HS-5 (cell line): ENCODE data around the gene PRRC2A.

Experiments used
- DNase-seq: peaks from one replicate; pipeline ENCODE4 v3.0.0-alpha.2; 2012; ENCODE audit warnings: low read depth

The PRRC2A gene

GRCh38 chr6:31652925-31653724, 32.6 kb downstream of the PRRC2A start:
- DNase-seq = no peak

- DNase-seq = no peak
Measured at GRCh38 chr6:31654574-31655348, 34.2 kb downstream of the PRRC2A start.

- no peak for DNase-seq
Measured at GRCh38 chr6:31655349-31656237, 35.1 kb downstream of the PRRC2A start, which contains the start of gene APOM. Gene APOM, plus strand, starts transcription at chr6:31655894. Its CDS starts 73 bp downstream, at chr6:31655967.

- no peak for DNase-seq
Measured at GRCh38 chr6:31657406-31658157, 37.1 kb downstream of the PRRC2A start.

GRCh38 chr6:31658158-31658688, 37.7 kb downstream of the PRRC2A start:
- DNase-seq = no peak

GRCh38 chr6:31658983-31659648, 38.6 kb downstream of the PRRC2A start:
- DNase-seq = no peak

GRCh38 chr6:31659649-31660380, 39.3 kb downstream of the PRRC2A start:
- DNase-seq = no peak

- no peak for DNase-seq
Measured at GRCh38 chr6:31660381-31661261, 40.1 kb downstream of the PRRC2A start, which contains the start of gene C6orf47. Gene C6orf47, minus strand, starts transcription at chr6:31660778. Its CDS starts 831 bp downstream, at chr6:31659947.

GRCh38 chr6:31661262-31662123, 41.0 kb downstream of the PRRC2A start:
- DNase-seq = no peak

- no peak for DNase-seq
Measured at GRCh38 chr6:31662124-31662723, 41.7 kb downstream of the PRRC2A start.

GRCh38 chr6:31663126-31663960, 42.8 kb downstream of the PRRC2A start:
- DNase-seq = peak; percentile 49

- DNase-seq = peak; percentile 60
Measured at GRCh38 chr6:31663961-31664789, 43.7 kb downstream of the PRRC2A start.

GRCh38 chr6:31664790-31665500, 44.4 kb downstream of the PRRC2A start, which contains the start of gene GPANK1:
Gene GPANK1, minus strand, starts transcription at chr6:31664997. Its CDS starts 519 bp downstream, at chr6:31664478.
- peak; percentile 85 for DNase-seq

GRCh38 chr6:31665501-31666336, 45.2 kb downstream of the PRRC2A start, which contains the start of gene CSNK2B:
Gene CSNK2B, plus strand, starts transcription at chr6:31666080. Its CDS starts 752 bp downstream, at chr6:31666832.
- peak; percentile 89 for DNase-seq
